ENCODE measurements around the gene RPTOR.

RPTOR gene

DNA sequence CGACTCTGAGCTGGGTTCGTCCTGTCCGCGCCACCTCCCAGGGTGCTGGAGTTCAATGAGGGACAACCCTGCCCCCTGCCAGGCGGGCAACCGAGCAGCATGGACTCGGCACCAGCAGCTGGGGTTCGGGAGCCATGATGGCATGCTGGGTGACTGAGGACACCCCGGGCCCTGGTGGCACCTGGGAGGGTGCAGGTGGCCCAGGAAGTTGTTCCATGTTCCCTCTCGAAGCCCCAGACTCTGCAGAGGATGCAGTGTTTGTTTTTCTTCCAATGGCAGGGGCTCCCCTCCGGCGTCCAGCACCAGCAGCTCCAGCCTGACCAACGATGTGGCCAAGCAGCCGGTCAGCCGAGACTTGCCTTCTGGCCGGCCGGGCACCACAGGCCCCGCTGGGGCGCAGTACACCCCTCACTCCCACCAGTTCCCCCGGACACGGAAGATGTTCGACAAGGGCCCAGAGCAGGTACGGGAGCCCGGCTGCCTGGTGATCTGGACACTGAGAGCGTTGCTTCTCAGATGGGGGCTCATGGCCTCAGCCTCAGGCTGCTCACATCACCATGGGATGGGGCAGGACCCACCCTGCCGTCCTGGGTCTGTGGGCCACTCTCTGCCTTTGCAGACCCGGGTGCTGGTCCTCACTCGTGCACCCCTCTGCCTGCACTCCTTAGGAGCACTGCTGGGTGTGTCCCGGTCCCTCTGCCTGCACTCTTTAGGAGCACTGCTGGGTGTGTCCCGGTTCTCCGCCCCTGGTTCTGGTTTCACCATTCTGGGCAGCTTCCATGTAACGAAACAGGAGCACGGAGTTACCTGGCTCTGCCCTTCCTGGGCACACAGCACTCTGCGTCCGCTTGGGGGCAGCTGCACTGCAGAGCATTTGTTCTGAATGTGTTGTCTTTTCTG is 378.8 kb downstream of the RPTOR start:
- DNase-seq (ENCODE audit: low spot score) = no peak
- TF ChIP-seq, protein P1, sequence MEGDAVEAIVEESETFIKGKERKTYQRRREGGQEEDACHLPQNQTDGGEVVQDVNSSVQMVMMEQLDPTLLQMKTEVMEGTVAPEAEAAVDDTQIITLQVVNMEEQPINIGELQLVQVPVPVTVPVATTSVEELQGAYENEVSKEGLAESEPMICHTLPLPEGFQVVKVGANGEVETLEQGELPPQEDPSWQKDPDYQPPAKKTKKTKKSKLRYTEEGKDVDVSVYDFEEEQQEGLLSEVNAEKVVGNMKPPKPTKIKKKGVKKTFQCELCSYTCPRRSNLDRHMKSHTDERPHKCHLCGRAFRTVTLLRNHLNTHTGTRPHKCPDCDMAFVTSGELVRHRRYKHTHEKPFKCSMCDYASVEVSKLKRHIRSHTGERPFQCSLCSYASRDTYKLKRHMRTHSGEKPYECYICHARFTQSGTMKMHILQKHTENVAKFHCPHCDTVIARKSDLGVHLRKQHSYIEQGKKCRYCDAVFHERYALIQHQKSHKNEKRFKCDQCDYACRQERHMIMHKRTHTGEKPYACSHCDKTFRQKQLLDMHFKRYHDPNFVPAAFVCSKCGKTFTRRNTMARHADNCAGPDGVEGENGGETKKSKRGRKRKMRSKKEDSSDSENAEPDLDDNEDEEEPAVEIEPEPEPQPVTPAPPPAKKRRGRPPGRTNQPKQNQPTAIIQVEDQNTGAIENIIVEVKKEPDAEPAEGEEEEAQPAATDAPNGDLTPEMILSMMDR (IDR thresholded peaks at IDR 0.05; ENCODE audit: extremely low read depth, missing control alignments) = no peak

- DNase-seq (ENCODE audit: low spot score) = no peak
- TF ChIP-seq, protein P1 (IDR thresholded peaks at IDR 0.05; ENCODE audit: extremely low read depth, missing control alignments) = no peak
Observed at GRCh38 chr17:80924111-80924806, 379.6 kb downstream of the RPTOR start.

- TF ChIP-seq, protein P1 (IDR thresholded peaks at IDR 0.05; ENCODE audit: extremely low read depth, missing control alignments) = no peak
- DNase-seq (ENCODE audit: low spot score) = no peak
Observed at GRCh38 chr17:80924807-80925610, 380.4 kb downstream of the RPTOR start.

GRCh38 chr17:80925688-80926335 is 381.2 kb downstream of the RPTOR start:
- no peak for DNase-seq (ENCODE audit: low spot score)
- TF ChIP-seq, protein P1 (IDR thresholded peaks at IDR 0.05; ENCODE audit: extremely low read depth, missing control alignments) = no peak

DNA sequence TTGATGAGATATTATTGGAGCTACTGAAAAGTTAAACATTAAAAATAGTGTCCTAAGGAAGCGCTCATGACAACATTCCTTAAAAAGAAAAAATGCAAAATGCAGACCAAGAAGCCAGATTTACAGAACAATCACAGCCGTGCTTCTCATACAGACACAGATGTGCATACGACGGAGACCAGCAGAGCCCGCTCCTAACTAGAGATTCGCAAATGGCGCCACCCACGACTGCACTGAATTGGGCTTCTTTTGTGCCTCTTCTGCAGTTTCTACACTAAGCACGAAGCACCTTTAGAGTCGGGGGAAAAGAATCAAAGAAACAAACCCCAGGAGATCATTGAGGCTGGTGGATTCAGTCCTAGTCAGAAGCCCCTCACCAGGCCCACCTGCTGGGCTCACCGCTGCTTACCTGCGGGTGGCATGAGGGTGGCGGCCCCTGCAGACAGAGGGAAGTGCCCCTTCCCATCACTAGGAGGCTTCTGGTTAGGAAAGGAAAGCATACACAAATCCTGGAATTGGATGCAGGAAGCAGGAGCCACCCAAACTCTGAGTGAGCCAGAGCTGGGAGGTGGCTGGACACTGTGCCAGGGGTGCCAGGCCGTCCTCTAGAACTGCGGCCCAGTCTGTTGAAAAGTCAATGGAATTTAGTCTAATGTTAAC is 382.1 kb downstream of the RPTOR start:
- TF ChIP-seq, protein P1 (IDR thresholded peaks at IDR 0.05; ENCODE audit: extremely low read depth, missing control alignments) = no peak
- DNase-seq (ENCODE audit: low spot score) = no peak

- TF ChIP-seq, protein P1 (IDR thresholded peaks at IDR 0.05; ENCODE audit: extremely low read depth, missing control alignments) = no peak
- no peak for DNase-seq (ENCODE audit: low spot score)
Observed at GRCh38 chr17:80927791-80928216, 383.2 kb downstream of the RPTOR start.

Data from GM20000 (cell line).